Measurements from ENCODE around the gene VAMP2.

The VAMP2 gene

GRCh38 chr17:8124350-8125153 is 38.2 kb downstream of the VAMP2 start:
- peak overlapping the region; percentile 80 for H3K4me3 ChIP-seq (ENCODE audit: low read length)
- TF ChIP-seq, protein P1, sequence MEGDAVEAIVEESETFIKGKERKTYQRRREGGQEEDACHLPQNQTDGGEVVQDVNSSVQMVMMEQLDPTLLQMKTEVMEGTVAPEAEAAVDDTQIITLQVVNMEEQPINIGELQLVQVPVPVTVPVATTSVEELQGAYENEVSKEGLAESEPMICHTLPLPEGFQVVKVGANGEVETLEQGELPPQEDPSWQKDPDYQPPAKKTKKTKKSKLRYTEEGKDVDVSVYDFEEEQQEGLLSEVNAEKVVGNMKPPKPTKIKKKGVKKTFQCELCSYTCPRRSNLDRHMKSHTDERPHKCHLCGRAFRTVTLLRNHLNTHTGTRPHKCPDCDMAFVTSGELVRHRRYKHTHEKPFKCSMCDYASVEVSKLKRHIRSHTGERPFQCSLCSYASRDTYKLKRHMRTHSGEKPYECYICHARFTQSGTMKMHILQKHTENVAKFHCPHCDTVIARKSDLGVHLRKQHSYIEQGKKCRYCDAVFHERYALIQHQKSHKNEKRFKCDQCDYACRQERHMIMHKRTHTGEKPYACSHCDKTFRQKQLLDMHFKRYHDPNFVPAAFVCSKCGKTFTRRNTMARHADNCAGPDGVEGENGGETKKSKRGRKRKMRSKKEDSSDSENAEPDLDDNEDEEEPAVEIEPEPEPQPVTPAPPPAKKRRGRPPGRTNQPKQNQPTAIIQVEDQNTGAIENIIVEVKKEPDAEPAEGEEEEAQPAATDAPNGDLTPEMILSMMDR (IDR thresholded peaks at IDR 0.05; ENCODE audit: insufficient read depth, low read depth, low read length, missing control alignments), result no peak
- peak; percentile 46 for DNase-seq (ENCODE audit: low read depth)

- H3K4me3 ChIP-seq (ENCODE audit: low read length), result peak within 1 kb of the TSS; percentile 80
- TF ChIP-seq, protein P1 (IDR thresholded peaks at IDR 0.05; ENCODE audit: insufficient read depth, low read depth, low read length, missing control alignments), result no peak
- no peak for DNase-seq (ENCODE audit: low read depth)
Observed at GRCh38 chr17:8123695-8124349, 38.9 kb downstream of the VAMP2 start, which contains the start of gene HES7. HES7 (minus strand) TSS chr17:8124106; CDS start chr17:8124084, 22 bp downstream.

GRCh38 chr17:8122924-8123694 is 39.6 kb downstream of the VAMP2 start:
- peak; percentile 44 for DNase-seq (ENCODE audit: low read depth)
- TF ChIP-seq, protein P1 (IDR thresholded peaks at IDR 0.05; ENCODE audit: insufficient read depth, low read depth, low read length, missing control alignments), result no peak

GRCh38 chr17:8122422-8122923 is 40.3 kb downstream of the VAMP2 start:
- H3K4me3 ChIP-seq (ENCODE audit: low read length), result peak overlapping the region; percentile 66
- TF ChIP-seq, protein P1 (IDR thresholded peaks at IDR 0.05; ENCODE audit: insufficient read depth, low read depth, low read length, missing control alignments), result no peak
- DNase-seq (ENCODE audit: low read depth), result peak; percentile 53

More at GRCh38 chr17:8122924-8123694, 39.6 kb downstream of the VAMP2 start:
- peak overlapping the region; percentile 66 for H3K4me3 ChIP-seq (ENCODE audit: low read length)

DNA sequence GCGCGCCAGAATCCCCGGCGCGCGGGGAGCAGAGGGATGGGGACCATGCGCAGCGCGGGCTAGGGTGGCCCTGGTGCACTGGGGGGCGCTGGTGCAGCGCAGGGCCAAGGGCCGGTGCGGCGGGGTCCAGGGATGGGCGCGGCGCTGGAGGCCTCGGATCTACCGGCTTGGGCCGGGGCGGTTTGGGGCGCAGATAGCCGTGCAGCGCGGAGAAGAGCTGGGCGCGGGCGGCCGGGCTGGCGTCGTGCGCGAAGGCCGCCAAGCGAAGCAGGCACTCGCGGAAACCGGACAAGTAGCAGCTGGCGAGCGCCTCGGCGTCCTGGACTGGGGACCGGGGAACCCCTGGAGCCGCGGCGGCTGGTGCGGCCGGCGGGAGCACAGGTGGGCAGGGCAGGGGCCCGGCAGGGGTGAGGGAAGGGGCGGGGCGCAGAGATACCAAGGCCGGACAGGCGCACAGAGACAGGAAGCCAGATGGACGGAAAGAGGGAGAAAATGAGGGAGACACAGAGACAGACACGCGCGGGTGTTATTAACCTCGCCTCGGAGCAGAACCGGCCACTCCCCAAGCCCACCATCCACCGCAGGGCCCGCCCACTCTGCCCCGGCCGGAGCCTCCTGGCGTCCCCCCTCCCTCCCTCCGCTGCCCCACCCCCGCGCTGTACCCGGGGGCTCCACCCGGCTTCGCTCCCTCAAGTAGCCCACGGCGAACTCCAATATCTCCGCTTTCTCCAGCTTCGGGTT is 40.9 kb downstream of the VAMP2 start:
- H3K4me3 ChIP-seq (ENCODE audit: low read length), result peak overlapping the region; percentile 66
- DNase-seq (ENCODE audit: low read depth), result peak; percentile 64
- TF ChIP-seq, protein P1 (IDR thresholded peaks at IDR 0.05; ENCODE audit: insufficient read depth, low read depth, low read length, missing control alignments), result peak; percentile 4

GRCh38 chr17:8121407-8121680 is 41.4 kb downstream of the VAMP2 start:
- no peak for DNase-seq (ENCODE audit: low read depth)
- H3K4me3 ChIP-seq (ENCODE audit: low read length), result peak overlapping the region; percentile 66
- TF ChIP-seq, protein P1 (IDR thresholded peaks at IDR 0.05; ENCODE audit: insufficient read depth, low read depth, low read length, missing control alignments), result no peak

Measured in epithelial cell of esophagus (primary cell).